Activated CD4-positive, alpha-beta T cell treated with anti-CD3 and anti-CD28 coated beads, Interleukin-2, amount 10 ng/mL, durations not matched to agents 24 days and 14 days (primary cell): ENCODE results near the gene RUBCNL. TPM values are rescaled to one million over a fixed set of nuclear protein-coding genes. Genes with fewer than 3 reads are reported as not detected.

Experiments used
- DNase-seq: peaks from one replicate; pipeline ENCODE4 v3.0.0; 2022
- H3K27ac Mint-ChIP-seq: one replicate; pipeline ENCODE4 v1.8.0; 2022; ENCODE audit warnings: mild to moderate bottlenecking, mixed read lengths
- H3K27me3 Mint-ChIP-seq: one replicate; pipeline ENCODE4 v1.8.0; 2022; ENCODE audit warnings: mixed read lengths
- H3K36me3 Mint-ChIP-seq: one replicate; pipeline ENCODE4 v1.8.0; 2022; ENCODE audit warnings: low read depth, mild to moderate bottlenecking, mixed read lengths
- H3K4me1 Mint-ChIP-seq: one replicate; pipeline ENCODE4 v1.8.0; 2021; ENCODE audit warnings: mixed read lengths
- H3K4me3 Mint-ChIP-seq: one replicate; pipeline ENCODE4 v1.8.0; 2022; ENCODE audit warnings: mild to moderate bottlenecking, moderate library complexity, mixed read lengths
- H3K9me3 Mint-ChIP-seq: one replicate; pipeline ENCODE4 v1.8.0; 2021; ENCODE audit warnings: mixed read lengths
- intact Hi-C: fragments of 100-400 bp; cut with micrococcal nuclease; formaldehyde crosslinking; loops from one replicate; pipeline ENCODE4 v1.15.1; 2023
- total RNA-seq: library from RNA; stranded (reverse); gene quantifications from 2 replicates; pipeline ENCODE4 v1.2.3, GENCODE V29; 2022

The RUBCNL gene
- total RNA-seq, 1 donor from 2014 or later = 1.5 TPM

- intact Hi-C loops = loop anchor here (1.0 to 10.0 kb wide), 9 partner anchors 19 to 811 kb away; partner anchors contain the start of genes LCP1 and LRRC63
- DNase-seq = peak; percentile 91
- Mint-ChIP-seq H3K4me3 (peak overlapping the region; percentile 88), H3K27me3 (no peaks in the 10 kb centered on the region), H3K4me1 (peaks cover 24% of the 10 kb centered on the region), H3K9me3 (no peaks in the 10 kb centered on the region), H3K36me3 (peaks cover under 1% of the 10 kb centered on the region), H3K27ac (peak overlapping the region; percentile 93)
Observed at GRCh38 chr13:46321494-46322225, 65.4 kb downstream of the RUBCNL start.

- H3K27me3 Mint-ChIP-seq = no peaks in the 10 kb centered on the region
- H3K9me3 Mint-ChIP-seq = no peaks in the 10 kb centered on the region
- peak; percentile 60 for DNase-seq
- intact Hi-C loops = loop anchor here (1.0 to 10.0 kb wide), 9 partner anchors 20 to 810 kb away; partner anchors contain the start of genes LCP1 and LRRC63
- H3K27ac Mint-ChIP-seq = peak overlapping the region; percentile 93
- H3K4me1 Mint-ChIP-seq = peaks cover 19% of the 10 kb centered on the region
- H3K4me3 Mint-ChIP-seq = peak overlapping the region; percentile 88
- peaks cover 7% of the 10 kb centered on the region for H3K36me3 Mint-ChIP-seq
Observed at GRCh38 chr13:46320821-46321220, 66.2 kb downstream of the RUBCNL start.

DNA sequence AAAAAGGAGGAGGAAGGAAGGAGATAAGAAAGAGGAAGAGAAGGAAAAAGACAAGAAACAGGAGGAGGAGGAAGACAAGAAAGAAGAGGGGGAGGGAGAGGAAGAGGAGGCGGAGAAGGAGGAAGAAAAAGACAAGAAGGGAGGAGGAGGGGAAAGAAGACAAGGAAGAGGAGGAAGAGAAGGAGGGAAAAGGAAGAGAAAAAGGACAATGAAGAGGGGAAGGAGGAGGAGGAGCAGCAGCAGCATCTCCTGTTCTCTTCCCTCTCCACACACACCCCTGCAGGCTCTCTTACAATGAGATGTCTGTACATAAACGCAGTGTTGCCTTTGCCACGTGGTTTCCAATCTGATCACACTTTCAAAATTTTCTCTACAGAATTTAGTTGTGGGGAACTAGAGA is 66.6 kb downstream of the RUBCNL start:
- Mint-ChIP-seq H3K36me3 (peaks cover 11% of the 10 kb centered on the region), H3K9me3 (peaks cover 1% of the 10 kb centered on the region), H3K27ac (peak overlapping the region; percentile 93), H3K4me3 (peak overlapping the region; percentile 88), H3K4me1 (peaks cover 21% of the 10 kb centered on the region), H3K27me3 (no peaks in the 10 kb centered on the region)
- DNase-seq = no peak
- intact Hi-C loops = loop anchor here (2.0 to 10.0 kb wide), 8 partner anchors 20 to 810 kb away; partner anchors contain the start of genes LCP1 and LRRC63

DNA sequence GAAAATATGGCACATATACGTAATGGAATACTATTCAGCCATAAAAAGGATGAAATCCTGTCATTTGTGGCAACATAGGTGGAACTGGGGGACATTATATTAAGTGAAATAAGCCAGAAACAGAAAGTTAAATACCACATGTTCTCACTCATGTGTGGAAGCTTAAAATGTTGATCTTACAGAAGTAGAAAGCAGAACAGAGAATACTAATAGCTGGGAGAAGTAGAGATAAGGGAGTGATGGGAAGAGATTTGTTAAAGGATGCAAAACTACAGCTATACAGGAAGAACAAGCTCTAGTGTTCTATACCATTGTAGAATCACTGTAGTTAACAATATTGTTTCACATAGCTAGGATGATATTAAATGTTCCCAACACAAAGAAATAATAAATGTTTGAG is 68.1 kb downstream of the RUBCNL start:
- H3K9me3 Mint-ChIP-seq = peaks cover 8% of the 10 kb centered on the region

DNA sequence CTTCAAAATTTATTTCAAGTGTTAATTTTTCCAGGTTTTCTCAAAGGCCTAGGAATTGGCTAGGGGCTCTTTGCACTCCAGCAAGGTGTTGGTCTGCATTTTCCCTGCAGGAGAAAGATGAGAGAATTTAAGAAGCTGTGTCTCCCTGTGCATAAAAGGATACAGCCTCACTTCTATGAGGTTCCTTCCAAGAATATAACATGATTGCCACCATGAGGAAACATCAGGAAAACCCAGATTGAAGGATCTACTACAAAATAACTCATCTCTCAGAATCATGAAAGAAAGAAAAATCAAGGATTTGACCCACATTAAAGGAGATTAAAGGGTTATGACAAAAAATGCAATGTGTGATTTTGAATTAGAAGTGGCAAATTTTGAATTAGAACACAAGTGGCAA is 69.9 kb downstream of the RUBCNL start:
- H3K9me3 Mint-ChIP-seq = peaks cover 12% of the 10 kb centered on the region
- H3K36me3 Mint-ChIP-seq = peaks cover 28% of the 10 kb centered on the region
- no peak for DNase-seq
- peaks cover 30% of the 10 kb centered on the region for H3K4me1 Mint-ChIP-seq
- intact Hi-C loops = no loop called here
- H3K4me3 Mint-ChIP-seq = no peak overlapping the region
- no peaks in the 10 kb centered on the region for H3K27me3 Mint-ChIP-seq
- H3K27ac Mint-ChIP-seq = no peak overlapping the region

More for the DNA sequence above, 68.1 kb downstream of the RUBCNL start:
- H3K36me3 Mint-ChIP-seq = peaks cover 20% of the 10 kb centered on the region
- H3K4me3 Mint-ChIP-seq = no peak overlapping the region
- no peak overlapping the region for H3K27ac Mint-ChIP-seq
- no peaks in the 10 kb centered on the region for H3K27me3 Mint-ChIP-seq
- no peak for DNase-seq
- intact Hi-C loops = no loop called here
- H3K4me1 Mint-ChIP-seq = peaks cover 25% of the 10 kb centered on the region

- DNase-seq = peak; percentile 52
- Mint-ChIP-seq H3K27me3 (no peaks in the 10 kb centered on the region), H3K9me3 (peaks cover 16% of the 10 kb centered on the region), H3K4me3 (no peak overlapping the region), H3K27ac (no peak overlapping the region), H3K36me3 (peaks cover 38% of the 10 kb centered on the region), H3K4me1 (peaks cover 17% of the 10 kb centered on the region)
- intact Hi-C loops = no loop called here
Observed at GRCh38 chr13:46315491-46316075, 71.5 kb downstream of the RUBCNL start.

DNA sequence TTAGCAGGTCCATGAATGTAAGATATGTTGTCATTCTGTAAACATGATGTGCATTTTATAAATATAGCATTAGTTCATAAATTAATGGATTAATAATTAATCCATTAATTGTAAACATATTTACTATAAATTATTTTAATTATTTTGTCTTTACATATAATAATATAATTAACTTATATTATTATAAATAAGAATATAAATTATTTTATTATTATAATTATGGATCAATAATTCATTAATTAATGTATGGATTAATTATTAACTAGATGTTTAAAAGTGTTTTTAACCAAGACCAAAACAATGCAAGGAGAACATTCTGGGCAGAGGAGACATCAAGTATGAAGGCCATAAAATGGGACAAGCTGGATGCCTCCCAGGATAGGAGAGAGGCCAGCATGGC is 72.0 kb downstream of the RUBCNL start:
- peaks cover 17% of the 10 kb centered on the region for H3K9me3 Mint-ChIP-seq
- intact Hi-C loops = no loop called here
- DNase-seq = no peak
- peaks cover 38% of the 10 kb centered on the region for H3K36me3 Mint-ChIP-seq
- no peaks in the 10 kb centered on the region for H3K27me3 Mint-ChIP-seq
- no peak overlapping the region for H3K27ac Mint-ChIP-seq
- no peak overlapping the region for H3K4me3 Mint-ChIP-seq
- peaks cover 13% of the 10 kb centered on the region for H3K4me1 Mint-ChIP-seq

- Mint-ChIP-seq H3K4me1 (peaks cover 15% of the 10 kb centered on the region), H3K27ac (no peak overlapping the region), H3K27me3 (no peaks in the 10 kb centered on the region), H3K9me3 (peaks cover 22% of the 10 kb centered on the region), H3K4me3 (no peak overlapping the region), H3K36me3 (peaks cover 41% of the 10 kb centered on the region)
- intact Hi-C loops = no loop called here
- DNase-seq = no peak
Observed at GRCh38 chr13:46314587-46314986, 72.5 kb downstream of the RUBCNL start.

DNA sequence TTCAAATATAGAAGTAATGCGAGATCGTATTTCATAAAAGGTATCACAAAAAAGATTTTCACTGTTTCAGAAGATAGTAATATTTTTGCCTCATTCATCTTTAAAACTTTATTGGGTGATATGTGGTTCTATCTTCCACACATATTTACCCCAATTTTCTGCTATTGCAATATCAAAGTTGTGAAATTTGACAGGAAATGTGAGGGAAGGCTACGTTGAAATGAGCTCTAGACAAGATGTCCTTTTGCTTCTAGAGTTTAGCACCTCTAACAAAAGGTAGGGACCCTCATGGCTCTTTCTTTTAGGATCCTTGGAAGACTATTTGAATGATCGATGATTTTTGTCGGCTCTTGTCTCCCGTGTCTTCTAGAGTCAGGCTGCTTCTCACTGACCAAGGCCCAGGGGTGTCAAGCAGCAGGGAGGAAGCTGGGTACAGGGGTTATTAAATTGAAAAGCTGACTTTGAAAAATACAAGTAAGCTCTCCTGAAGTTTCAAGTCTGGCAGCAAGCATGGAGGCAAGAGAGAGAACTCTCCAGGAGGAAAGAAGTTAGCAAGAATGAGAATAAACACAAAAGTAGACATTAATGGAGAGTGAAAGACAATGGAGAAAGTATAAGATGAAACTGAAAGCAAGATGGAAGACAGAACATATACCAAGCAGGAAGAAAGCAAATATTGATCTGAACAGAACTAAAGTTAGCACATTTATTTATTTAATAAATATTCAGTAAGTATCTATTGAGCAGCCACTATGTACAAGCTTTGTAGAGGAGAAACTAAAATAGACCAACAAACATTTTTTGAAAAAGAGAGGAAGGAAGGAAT is 73.4 kb downstream of the RUBCNL start:
- H3K4me1 Mint-ChIP-seq = peaks cover 15% of the 10 kb centered on the region
- peak overlapping the region; percentile 80 for H3K27ac Mint-ChIP-seq
- intact Hi-C loops = no loop called here
- peak overlapping the region; percentile 65 for H3K4me3 Mint-ChIP-seq
- no peaks in the 10 kb centered on the region for H3K27me3 Mint-ChIP-seq
- DNase-seq = peak; percentile 60
- peaks cover 26% of the 10 kb centered on the region for H3K9me3 Mint-ChIP-seq
- peaks cover 45% of the 10 kb centered on the region for H3K36me3 Mint-ChIP-seq

GRCh38 chr13:46313024-46313423 is 74.0 kb downstream of the RUBCNL start:
- Mint-ChIP-seq H3K27ac (no peak overlapping the region), H3K4me3 (no peak overlapping the region), H3K36me3 (peaks cover 45% of the 10 kb centered on the region), H3K27me3 (no peaks in the 10 kb centered on the region), H3K4me1 (peaks cover 13% of the 10 kb centered on the region), H3K9me3 (peaks cover 26% of the 10 kb centered on the region)
- no peak for DNase-seq
- intact Hi-C loops = no loop called here

- peaks cover 26% of the 10 kb centered on the region for H3K9me3 Mint-ChIP-seq
- peaks cover 41% of the 10 kb centered on the region for H3K36me3 Mint-ChIP-seq
- no peak overlapping the region for H3K4me3 Mint-ChIP-seq
- DNase-seq = no peak
- intact Hi-C loops = no loop called here
- H3K27me3 Mint-ChIP-seq = no peaks in the 10 kb centered on the region
- peaks cover 16% of the 10 kb centered on the region for H3K4me1 Mint-ChIP-seq
- H3K27ac Mint-ChIP-seq = no peak overlapping the region
Observed at GRCh38 chr13:46311217-46311616, 75.8 kb downstream of the RUBCNL start.

GRCh38 chr13:46310066-46310465 is 77.0 kb downstream of the RUBCNL start:
- Mint-ChIP-seq H3K27ac (peak overlapping the region; percentile 0), H3K27me3 (no peaks in the 10 kb centered on the region)

GRCh38 chr13:46307554-46307953 is 79.5 kb downstream of the RUBCNL start:
- Mint-ChIP-seq H3K4me1 (peaks cover 12% of the 10 kb centered on the region), H3K4me3 (no peak overlapping the region), H3K36me3 (peaks cover 18% of the 10 kb centered on the region), H3K27ac (no peak overlapping the region), H3K9me3 (peaks cover 14% of the 10 kb centered on the region), H3K27me3 (no peaks in the 10 kb centered on the region)
- intact Hi-C loops = no loop called here
- DNase-seq = no peak

More at GRCh38 chr13:46310066-46310465, 77.0 kb downstream of the RUBCNL start:
- intact Hi-C loops = no loop called here
- peaks cover 22% of the 10 kb centered on the region for H3K9me3 Mint-ChIP-seq
- peaks cover 12% of the 10 kb centered on the region for H3K4me1 Mint-ChIP-seq
- DNase-seq = no peak
- peaks cover 31% of the 10 kb centered on the region for H3K36me3 Mint-ChIP-seq
- no peak overlapping the region for H3K4me3 Mint-ChIP-seq

GRCh38 chr13:46304546-46304945 is 82.5 kb downstream of the RUBCNL start:
- Mint-ChIP-seq H3K36me3 (peaks cover 5% of the 10 kb centered on the region), H3K27ac (no peak overlapping the region), H3K9me3 (peaks cover 9% of the 10 kb centered on the region), H3K4me1 (peaks cover 10% of the 10 kb centered on the region), H3K4me3 (no peak overlapping the region), H3K27me3 (no peaks in the 10 kb centered on the region)
- intact Hi-C loops = no loop called here
- DNase-seq = no peak
